ENCODE measurements around the gene PTGR2.
"Not testable (repeated sequence)": the region's sequence is repeated elsewhere in the genome, so short reads cannot be mapped to it uniquely, and the experiment has no call there.

Gene PTGR2

GRCh38 chr14:73851567-73852382, at the start of gene PTGR2:
PTGR2 (plus strand) TSS chr14:73851831; CDS start chr14:73858863, 7,032 bp downstream.
- peak; percentile 92 for DNase-seq

- DNase-seq, result no peak
These were observed 49.0 kb upstream of the PTGR2 start for GRCh38 chr14:73802431-73803188.

- no peak for DNase-seq
These were observed 47.0 kb upstream of the PTGR2 start for GRCh38 chr14:73804636-73805035.

- no peak for DNase-seq
These were observed 44.2 kb upstream of the PTGR2 start for GRCh38 chr14:73807457-73807856.

GRCh38 chr14:73809391-73809790, 42.2 kb upstream of the PTGR2 start:
- no peak for DNase-seq

- no peak for DNase-seq
These were observed 41.0 kb upstream of the PTGR2 start for GRCh38 chr14:73810478-73811163.

- no peak for DNase-seq
These were observed 40.5 kb upstream of the PTGR2 start for GRCh38 chr14:73811164-73811503.

GRCh38 chr14:73814153-73814552, 37.5 kb upstream of the PTGR2 start:
- no peak for DNase-seq

- no peak for DNase-seq
These were observed 35.8 kb upstream of the PTGR2 start for GRCh38 chr14:73815849-73816248.

- DNase-seq, result no peak
These were observed 35.2 kb upstream of the PTGR2 start for GRCh38 chr14:73816393-73816816.

GRCh38 chr14:73817020-73817655, 34.5 kb upstream of the PTGR2 start:
- DNase-seq, result no peak

GRCh38 chr14:73818821-73819220, 32.8 kb upstream of the PTGR2 start:
- no peak for DNase-seq

- no peak for DNase-seq
These were observed 31.0 kb upstream of the PTGR2 start for GRCh38 chr14:73820631-73821030.

GRCh38 chr14:73823339-73823885, 28.2 kb upstream of the PTGR2 start:
- no peak for DNase-seq

- no peak for DNase-seq
These were observed 27.5 kb upstream of the PTGR2 start for GRCh38 chr14:73824127-73824526.

GRCh38 chr14:73824536-73824935, 27.1 kb upstream of the PTGR2 start:
- no peak for DNase-seq

- peak; percentile 90 for DNase-seq
These were observed 26.0 kb upstream of the PTGR2 start for GRCh38 chr14:73825551-73826188.

- DNase-seq, result not testable (repeated sequence)
These were observed 24.4 kb upstream of the PTGR2 start for GRCh38 chr14:73827190-73827589.

GRCh38 chr14:73829071-73829470, 22.6 kb upstream of the PTGR2 start:
- DNase-seq, result no peak

GRCh38 chr14:73829526-73830431, 21.9 kb upstream of the PTGR2 start:
- DNase-seq, result peak; percentile 63

GRCh38 chr14:73833034-73833433, 18.6 kb upstream of the PTGR2 start:
- DNase-seq, result no peak

Data from stimulated activated CD4-positive, alpha-beta T cell treated with anti-CD3 and anti-CD28 coated beads, Interleukin-15, amount 100 ng/mL, for 24 hours (primary cell).